GM12878 (cell line): Measurements from ENCODE around the gene SERPINI1. TPM values are rescaled to one million over a fixed set of nuclear protein-coding genes. Genes with fewer than 3 reads are reported as not detected.

Experiments used
- CHD1 ChIP-seq: IDR thresholded peaks from 2 replicates; pipeline ENCODE4 v1.6.1; 2012; ENCODE audit warnings: low read depth, low read length, improper control_type of control experiment
- E4F1 ChIP-seq: fragments of 450-650 bp; IDR thresholded peaks from 2 replicates; pipeline ENCODE4 v1.6.1; 2018; ENCODE audit warnings: borderline replicate concordance, mild to moderate bottlenecking; ENCODE audit not compliant: partially characterized antibody
- RELB ChIP-seq: fragments of 450-650 bp; IDR thresholded peaks from 2 replicates; pipeline ENCODE4 v1.6.1; 2017; ENCODE audit warnings: low read depth, mild to moderate bottlenecking, moderate library complexity
- ZNF274 ChIP-seq: IDR thresholded peaks from one replicate; pipeline ENCODE4 v1.8.0; 2011; ENCODE audit not compliant: insufficient read length, insufficient read depth
- polyA plus RNA-seq, 11 experiments: library from polyadenylated mRNA; depleted of rRNA in 4 of 11; unstranded in 6 of 11; stranded (reverse) in 5 of 11; fragments of >200 nt; fragmentation: Nextera tagmentation in 4 of 11; fragmentation: Illumina TruSeq in 1 of 11; extraction: Ambion mirVana in 4 of 11; extraction: Trizol in 1 of 11; gene quantifications; 1 replicate in 1 of 11; 2 replicates in 10 of 11; pipeline versions ENCODE4 v1.2.1 to v1.2.3, GENCODE V29; 2011 to 2016; ENCODE audit warnings: inconsistent platforms in 2 of 11, missing spikeins in 2 of 11, low read depth in 1 of 11
- total RNA-seq, 4 experiments: library from RNA; depleted of rRNA in 3 of 4; stranded (reverse); fragments of >200 nt in 3 of 4; fragmentation: Illumina TruSeq in 1 of 4; extraction: Trizol in 1 of 4; gene quantifications; 2 replicates each; pipeline versions ENCODE4 v1.2.1 to v1.2.3, GENCODE V29; 2013 to 2021
- TF ChIP-seq, protein P1 (sequence below): fragments of 450-650 bp; IDR thresholded peaks from 2 replicates; pipeline ENCODE4 v1.6.1; 2016; ENCODE audit warnings: mild to moderate bottlenecking, moderate library complexity, borderline replicate concordance
- TF ChIP-seq, protein P2 (sequence below): fragments of 450-650 bp; IDR thresholded peaks from 2 replicates; pipeline ENCODE4 v1.6.1; 2017; ENCODE audit warnings: mild to moderate bottlenecking, moderate library complexity
- TF ChIP-seq, protein P3 (sequence below): fragments of 450-650 bp; formaldehyde crosslinking; IDR thresholded peaks from 2 replicates; pipeline ENCODE4 v1.5.0; 2022; ENCODE audit warnings: mild to moderate bottlenecking, missing genetic modification characterization

SERPINI1 gene
- total and polyA plus RNA-seq, 10 of the 15 experiments (the other 5 are each of a cell fraction or from before 2014, with no cell fraction given) = 1.5 to 7.6 (median 3.6) TPM

GRCh38 chr3:167811031-167811430 is 75.5 kb downstream of the SERPINI1 start (continued):
- TF ChIP-seq, protein P1, sequence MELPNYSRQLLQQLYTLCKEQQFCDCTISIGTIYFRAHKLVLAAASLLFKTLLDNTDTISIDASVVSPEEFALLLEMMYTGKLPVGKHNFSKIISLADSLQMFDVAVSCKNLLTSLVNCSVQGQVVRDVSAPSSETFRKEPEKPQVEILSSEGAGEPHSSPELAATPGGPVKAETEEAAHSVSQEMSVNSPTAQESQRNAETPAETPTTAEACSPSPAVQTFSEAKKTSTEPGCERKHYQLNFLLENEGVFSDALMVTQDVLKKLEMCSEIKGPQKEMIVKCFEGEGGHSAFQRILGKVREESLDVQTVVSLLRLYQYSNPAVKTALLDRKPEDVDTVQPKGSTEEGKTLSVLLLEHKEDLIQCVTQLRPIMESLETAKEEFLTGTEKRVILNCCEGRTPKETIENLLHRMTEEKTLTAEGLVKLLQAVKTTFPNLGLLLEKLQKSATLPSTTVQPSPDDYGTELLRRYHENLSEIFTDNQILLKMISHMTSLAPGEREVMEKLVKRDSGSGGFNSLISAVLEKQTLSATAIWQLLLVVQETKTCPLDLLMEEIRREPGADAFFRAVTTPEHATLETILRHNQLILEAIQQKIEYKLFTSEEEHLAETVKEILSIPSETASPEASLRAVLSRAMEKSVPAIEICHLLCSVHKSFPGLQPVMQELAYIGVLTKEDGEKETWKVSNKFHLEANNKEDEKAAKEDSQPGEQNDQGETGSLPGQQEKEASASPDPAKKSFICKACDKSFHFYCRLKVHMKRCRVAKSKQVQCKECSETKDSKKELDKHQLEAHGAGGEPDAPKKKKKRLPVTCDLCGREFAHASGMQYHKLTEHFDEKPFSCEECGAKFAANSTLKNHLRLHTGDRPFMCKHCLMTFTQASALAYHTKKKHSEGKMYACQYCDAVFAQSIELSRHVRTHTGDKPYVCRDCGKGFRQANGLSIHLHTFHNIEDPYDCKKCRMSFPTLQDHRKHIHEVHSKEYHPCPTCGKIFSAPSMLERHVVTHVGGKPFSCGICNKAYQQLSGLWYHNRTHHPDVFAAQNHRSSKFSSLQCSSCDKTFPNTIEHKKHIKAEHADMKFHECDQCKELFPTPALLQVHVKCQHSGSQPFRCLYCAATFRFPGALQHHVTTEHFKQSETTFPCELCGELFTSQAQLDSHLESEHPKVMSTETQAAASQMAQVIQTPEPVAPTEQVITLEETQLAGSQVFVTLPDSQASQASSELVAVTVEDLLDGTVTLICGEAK = no peak
- TF ChIP-seq E4F1 (no peak), ZNF274 (no peak), RELB (no peak), CHD1 (no peak)
- TF ChIP-seq, protein P2, sequence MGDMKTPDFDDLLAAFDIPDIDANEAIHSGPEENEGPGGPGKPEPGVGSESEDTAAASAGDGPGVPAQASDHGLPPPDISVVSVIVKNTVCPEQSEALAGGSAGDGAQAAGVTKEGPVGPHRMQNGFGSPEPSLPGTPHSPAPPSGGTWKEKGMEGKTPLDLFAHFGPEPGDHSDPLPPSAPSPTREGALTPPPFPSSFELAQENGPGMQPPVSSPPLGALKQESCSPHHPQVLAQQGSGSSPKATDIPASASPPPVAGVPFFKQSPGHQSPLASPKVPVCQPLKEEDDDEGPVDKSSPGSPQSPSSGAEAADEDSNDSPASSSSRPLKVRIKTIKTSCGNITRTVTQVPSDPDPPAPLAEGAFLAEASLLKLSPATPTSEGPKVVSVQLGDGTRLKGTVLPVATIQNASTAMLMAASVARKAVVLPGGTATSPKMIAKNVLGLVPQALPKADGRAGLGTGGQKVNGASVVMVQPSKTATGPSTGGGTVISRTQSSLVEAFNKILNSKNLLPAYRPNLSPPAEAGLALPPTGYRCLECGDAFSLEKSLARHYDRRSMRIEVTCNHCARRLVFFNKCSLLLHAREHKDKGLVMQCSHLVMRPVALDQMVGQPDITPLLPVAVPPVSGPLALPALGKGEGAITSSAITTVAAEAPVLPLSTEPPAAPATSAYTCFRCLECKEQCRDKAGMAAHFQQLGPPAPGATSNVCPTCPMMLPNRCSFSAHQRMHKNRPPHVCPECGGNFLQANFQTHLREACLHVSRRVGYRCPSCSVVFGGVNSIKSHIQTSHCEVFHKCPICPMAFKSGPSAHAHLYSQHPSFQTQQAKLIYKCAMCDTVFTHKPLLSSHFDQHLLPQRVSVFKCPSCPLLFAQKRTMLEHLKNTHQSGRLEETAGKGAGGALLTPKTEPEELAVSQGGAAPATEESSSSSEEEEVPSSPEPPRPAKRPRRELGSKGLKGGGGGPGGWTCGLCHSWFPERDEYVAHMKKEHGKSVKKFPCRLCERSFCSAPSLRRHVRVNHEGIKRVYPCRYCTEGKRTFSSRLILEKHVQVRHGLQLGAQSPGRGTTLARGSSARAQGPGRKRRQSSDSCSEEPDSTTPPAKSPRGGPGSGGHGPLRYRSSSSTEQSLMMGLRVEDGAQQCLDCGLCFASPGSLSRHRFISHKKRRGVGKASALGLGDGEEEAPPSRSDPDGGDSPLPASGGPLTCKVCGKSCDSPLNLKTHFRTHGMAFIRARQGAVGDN = no peak
- TF ChIP-seq, protein P3, sequence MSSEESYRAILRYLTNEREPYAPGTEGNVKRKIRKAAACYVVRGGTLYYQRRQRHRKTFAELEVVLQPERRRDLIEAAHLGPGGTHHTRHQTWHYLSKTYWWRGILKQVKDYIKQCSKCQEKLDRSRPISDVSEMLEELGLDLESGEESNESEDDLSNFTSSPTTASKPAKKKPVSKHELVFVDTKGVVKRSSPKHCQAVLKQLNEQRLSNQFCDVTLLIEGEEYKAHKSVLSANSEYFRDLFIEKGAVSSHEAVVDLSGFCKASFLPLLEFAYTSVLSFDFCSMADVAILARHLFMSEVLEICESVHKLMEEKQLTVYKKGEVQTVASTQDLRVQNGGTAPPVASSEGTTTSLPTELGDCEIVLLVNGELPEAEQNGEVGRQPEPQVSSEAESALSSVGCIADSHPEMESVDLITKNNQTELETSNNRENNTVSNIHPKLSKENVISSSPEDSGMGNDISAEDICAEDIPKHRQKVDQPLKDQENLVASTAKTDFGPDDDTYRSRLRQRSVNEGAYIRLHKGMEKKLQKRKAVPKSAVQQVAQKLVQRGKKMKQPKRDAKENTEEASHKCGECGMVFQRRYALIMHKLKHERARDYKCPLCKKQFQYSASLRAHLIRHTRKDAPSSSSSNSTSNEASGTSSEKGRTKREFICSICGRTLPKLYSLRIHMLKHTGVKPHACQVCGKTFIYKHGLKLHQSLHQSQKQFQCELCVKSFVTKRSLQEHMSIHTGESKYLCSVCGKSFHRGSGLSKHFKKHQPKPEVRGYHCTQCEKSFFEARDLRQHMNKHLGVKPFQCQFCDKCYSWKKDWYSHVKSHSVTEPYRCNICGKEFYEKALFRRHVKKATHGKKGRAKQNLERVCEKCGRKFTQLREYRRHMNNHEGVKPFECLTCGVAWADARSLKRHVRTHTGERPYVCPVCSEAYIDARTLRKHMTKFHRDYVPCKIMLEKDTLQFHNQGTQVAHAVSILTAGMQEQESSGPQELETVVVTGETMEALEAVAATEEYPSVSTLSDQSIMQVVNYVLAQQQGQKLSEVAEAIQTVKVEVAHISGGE (CRISPR knock-in tag) = no peak
